Posterior cingulate gyrus (tissue), 11 donors: ENCODE data around the gene MTA3.
"Not testable (repeated sequence)": the region's sequence is repeated elsewhere in the genome, so short reads cannot be mapped to it uniquely, and the experiment has no call there.

Source experiments
- DNase-seq, 10 donors: peaks; one replicate each; pipeline versions ENCODE4 v3.0.0 to v3.0.0-alpha.2; 2020 to 2021; ENCODE audit warnings: mixed read lengths in 3 of 10
- intact Hi-C: fragments of 100-400 bp; cut with DNase I; formaldehyde crosslinking; loops from one replicate; pipeline ENCODE4 v1.15.1; 2023

The MTA3 gene

DNA sequence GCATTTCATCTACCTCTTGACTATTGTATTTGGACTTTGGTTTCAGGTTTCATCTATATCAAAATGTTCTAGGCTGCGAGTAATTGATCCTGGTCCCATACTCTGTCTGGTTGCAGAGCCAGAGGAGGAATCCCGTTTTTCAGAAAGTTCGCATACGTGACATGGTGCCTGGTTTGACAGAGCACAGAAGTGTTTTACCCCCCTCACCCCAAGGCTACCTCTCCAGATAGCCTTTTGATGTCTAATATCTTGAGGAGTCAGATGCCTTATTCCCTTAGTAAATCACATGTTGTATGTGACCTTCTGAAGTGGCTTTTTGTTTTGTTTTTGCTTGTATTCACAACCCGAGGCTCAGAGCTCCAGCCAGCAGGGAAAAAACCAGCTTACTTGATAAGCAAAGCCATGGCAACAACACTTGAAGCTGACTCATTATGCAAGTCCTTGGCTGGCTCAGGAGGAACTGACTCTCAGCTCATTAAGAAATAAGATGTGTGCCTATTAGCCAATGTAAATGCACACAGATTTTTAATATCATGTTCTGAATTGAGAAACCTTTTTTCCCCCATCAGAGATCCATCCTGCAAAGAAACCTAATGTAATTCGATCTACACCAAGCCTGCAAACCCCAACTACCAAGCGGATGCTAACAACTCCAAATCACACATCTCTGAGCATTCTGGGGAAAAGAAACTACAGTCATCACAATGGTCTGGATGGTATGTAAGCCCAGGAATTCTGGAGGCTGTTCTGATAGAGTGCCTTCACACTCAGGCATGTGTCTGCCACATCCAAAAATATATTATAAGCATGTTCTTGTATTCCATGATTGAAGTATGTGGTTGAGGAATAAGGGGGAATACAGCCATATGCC, 154.1 kb downstream of the MTA3 start:
- DNase-seq: peak in 2 of 10 donors; percentile 28 to 32
- intact Hi-C loops: no loop called here

- DNase-seq: no peak
- intact Hi-C loops: no loop called here
These were observed 155.0 kb downstream of the MTA3 start for GRCh38 chr2:42723465-42723864.

DNA sequence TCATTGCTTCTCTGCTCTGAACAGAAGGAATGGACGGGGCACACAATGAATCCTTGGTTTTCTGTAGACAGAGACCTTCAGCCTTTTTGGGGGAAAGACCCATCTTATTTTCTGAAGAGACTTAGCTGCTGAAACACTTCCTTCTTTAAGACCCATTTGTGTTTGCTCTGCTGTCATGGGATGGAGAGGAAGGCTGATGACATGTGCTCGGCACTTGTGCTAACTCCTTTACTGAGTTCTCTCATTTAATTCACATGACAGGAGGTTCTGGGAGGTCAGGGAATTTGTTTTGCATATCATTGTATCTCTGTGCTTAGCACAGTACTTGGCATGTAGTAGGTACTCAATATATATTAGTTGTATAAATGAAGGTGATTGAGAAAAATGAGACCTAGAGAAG, 156.5 kb downstream of the MTA3 start:
- no peak for DNase-seq
- intact Hi-C loops: no loop called here

- DNase-seq: no peak
- intact Hi-C loops: no loop called here
These were observed 157.2 kb downstream of the MTA3 start for GRCh38 chr2:42725657-42726056.

GRCh38 chr2:42726680-42727079, 158.2 kb downstream of the MTA3 start:
- intact Hi-C loops: no loop called here

DNA sequence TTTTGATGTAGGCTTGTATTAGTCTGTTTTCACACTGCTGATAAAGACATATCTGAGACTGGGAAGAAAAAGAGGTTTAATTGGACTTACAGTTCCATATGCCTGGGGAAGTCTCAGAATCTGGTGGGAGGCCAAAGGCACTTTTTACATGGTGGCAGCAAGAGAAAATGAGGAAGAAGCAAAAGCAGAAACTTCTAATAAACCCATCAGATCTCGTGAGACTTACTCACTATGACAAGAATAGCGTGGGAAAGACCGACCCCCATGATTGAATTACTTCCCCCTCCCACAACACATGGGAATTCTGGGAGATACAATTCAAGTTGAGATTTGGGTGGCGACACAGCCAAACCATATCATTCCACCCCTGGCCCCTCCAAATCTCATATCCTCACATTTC, 162.9 kb downstream of the MTA3 start:
- DNase-seq, intact Hi-C loops: not testable (repeated sequence)

More at GRCh38 chr2:42726680-42727079, 158.2 kb downstream of the MTA3 start:
- no peak for DNase-seq

GRCh38 chr2:42733852-42734251, 165.4 kb downstream of the MTA3 start:
- DNase-seq: no peak
- intact Hi-C loops: no loop called here

GRCh38 chr2:42736598-42737322, 168.3 kb downstream of the MTA3 start:
- no peak for DNase-seq
- intact Hi-C loops: no loop called here

- intact Hi-C loops: no loop called here
- no peak for DNase-seq
These were observed 172.7 kb downstream of the MTA3 start for GRCh38 chr2:42741140-42741539.

DNA sequence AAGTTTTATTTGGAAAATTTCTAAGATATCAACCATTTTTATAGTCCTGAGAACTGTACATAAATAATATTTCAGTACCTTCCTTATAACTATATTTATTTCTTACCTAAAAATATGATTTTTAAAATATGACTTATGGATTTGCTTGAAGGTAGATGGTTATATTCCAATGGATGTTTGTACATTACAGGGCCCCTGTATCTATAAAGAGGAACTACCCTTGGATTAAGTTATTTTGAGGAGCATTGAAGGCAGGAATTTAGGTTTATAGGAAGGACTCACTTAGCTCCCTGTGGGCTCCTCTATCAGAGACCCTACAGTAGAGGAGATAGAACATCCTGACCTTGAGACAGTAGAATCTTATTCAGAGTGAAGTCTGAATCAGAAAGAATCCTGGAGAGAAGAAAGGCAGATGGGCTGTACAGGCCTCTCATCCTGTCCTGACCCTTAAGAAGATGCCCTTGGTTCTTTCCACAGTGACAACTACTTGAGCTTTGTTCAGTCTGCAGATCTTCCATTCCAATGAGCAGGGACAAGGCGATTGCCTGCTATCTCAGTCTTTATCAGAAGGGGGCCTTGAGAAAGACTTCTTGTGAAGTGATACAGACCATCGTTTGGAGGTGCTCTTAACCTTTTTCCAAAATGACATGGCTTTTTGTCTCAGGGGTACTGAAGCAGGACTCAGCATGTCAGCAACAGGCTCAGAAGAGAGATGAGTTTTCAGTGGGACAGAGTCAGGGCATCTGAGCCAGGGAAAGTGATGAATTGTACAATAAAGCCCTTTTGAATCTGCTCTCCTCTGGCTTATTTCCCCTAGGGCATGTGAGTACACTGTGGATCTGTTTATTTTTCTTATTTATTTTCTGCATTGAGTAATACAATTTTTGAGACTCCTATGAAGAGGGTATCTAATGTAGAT, 174.6 kb downstream of the MTA3 start:
- intact Hi-C loops: no loop called here

DNA sequence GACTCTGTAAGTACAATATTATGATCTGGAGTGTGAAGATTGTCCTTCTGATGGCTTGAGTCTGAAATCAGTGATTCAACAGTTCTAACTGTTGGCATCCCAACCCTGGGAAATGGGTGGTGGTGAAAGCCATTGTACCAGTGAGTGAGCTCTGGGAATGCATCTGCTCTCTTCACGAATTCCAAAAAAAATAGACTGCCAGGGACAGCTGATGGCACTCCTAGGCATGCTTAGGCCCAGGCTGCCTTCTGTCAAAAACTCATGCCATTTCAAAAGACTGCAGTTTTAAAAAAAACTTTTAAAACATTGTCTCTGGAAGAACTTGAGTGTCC, 175.2 kb downstream of the MTA3 start:
- intact Hi-C loops: no loop called here
- DNase-seq: no peak

More for the DNA sequence above, 174.6 kb downstream of the MTA3 start:
- DNase-seq: no peak

GRCh38 chr2:42744545-42745082, 176.2 kb downstream of the MTA3 start:
- intact Hi-C loops: no loop called here
- no peak for DNase-seq

GRCh38 chr2:42747422-42747821, 179.0 kb downstream of the MTA3 start:
- intact Hi-C loops: no loop called here
- no peak for DNase-seq

- intact Hi-C loops: no loop called here
- no peak for DNase-seq
These were observed 180.4 kb downstream of the MTA3 start for GRCh38 chr2:42748840-42749239.

GRCh38 chr2:42752314-42752713, 183.9 kb downstream of the MTA3 start:
- no peak for DNase-seq
- intact Hi-C loops: no loop called here

DNA sequence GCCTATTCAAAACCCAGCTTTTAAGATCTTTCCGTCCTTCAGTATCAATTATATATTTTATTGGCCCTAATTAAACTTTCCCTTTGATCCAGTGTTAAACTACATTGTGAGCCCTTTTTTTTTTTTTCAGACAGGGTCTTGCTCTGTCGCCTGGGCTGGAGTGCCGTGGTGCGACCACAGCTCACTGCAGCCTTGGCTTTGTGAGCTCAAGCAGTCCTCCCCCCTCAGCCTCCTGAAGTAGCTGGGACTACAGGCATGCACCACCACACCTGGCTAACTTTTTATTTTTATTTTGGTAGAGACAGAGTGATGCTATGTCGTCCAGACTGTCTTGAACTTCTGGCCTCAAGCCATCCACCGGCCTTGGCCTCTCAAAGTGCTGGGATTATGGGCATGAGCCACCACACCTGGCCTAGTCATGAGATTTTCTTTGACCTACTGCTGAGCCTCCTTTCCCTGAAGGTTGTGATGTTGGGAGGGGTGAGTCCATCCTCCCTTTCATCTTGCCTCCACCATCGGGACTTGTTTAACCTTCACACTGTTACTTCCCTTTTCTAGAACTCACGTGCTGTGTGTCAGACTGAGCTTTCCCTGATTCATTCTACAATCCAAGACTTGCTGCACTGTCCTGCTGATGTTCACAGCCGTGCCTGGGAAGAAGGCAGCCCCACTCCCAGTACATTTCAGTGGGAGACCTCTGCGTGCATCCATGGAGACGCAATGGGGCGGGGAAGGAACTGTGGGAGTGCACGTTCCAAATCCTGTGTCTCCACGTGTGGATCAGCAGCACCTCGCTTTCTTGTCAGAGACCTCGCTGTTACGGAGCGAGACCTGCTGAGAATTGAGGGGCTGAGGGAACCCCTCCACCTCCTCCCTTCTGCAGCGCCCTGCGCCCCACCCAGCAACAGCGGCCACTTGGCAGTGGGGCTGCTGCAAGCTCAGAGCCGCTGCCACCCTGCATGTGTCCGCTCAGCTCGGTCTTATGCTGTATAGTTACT, 184.7 kb downstream of the MTA3 start:
- peak in 2 of 10 donors; percentile 31 to 47 for DNase-seq
- intact Hi-C loops: no loop called here

- peak in 6 of 10 donors; percentile 27 to 94 (median 65) for DNase-seq
- intact Hi-C loops: no loop called here
These were observed 185.8 kb downstream of the MTA3 start for GRCh38 chr2:42754021-42754775.

DNA sequence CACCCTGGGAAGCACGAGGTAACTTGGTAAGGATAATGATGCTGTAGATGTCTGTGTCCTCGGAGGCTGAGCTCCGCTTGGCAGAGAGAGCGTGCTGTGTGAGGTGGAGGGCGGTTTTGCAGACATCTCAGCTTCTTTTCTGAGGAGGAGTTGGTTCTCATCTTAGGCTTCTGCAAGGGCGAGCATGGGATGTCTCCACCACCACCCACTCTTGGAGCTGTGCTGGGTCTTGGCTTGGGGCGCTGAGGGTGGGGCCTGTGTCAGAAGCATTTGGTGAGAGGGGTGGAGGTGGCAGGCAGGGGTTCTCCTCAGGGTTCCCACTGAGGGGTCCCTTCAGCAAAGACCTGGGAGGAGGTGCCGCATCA, 186.3 kb downstream of the MTA3 start:
- intact Hi-C loops: no loop called here
- peak in 5 of 10 donors; percentile 41 to 91 (median 71) for DNase-seq
